PC-3 (cell line): Measurements from ENCODE around the gene UROC1. TPM values are rescaled to one million over a fixed set of nuclear protein-coding genes. Genes with fewer than 3 reads are reported as not detected.

ENCODE experiments used
- ATAC-seq: fragments of 200-7000 bp; cut with Tn5 transposase; 2 replicates; pipeline ENCODE4 v1.9.1; 2020; ENCODE audit warnings: mild to moderate bottlenecking, moderate library complexity
- BruUV-seq: library from RNA; stranded (reverse); fragments of 400-500 nt; replicated peaks from 2 replicates; lab custom pipeline; 2021; lab: Mats Ljungman, UMichigan
- CTCF ChIA-PET: fragments of 300-600 bp; sonication (Branson Sonifier 250); formaldehyde crosslinking; loops from one replicate; lab custom pipeline; 2022; ENCODE audit warnings: antibody characterized with exemption; lab: Charles Lee
- POLR2A ChIA-PET: fragments of 300-600 bp; sonication (Branson Sonifier 250); formaldehyde crosslinking; loops from one replicate; lab custom pipeline; 2022; ENCODE audit warnings: antibody characterized with exemption; ENCODE audit not compliant: unreplicated experiment; lab: Charles Lee
- DNase-seq: peaks from one replicate; pipeline ENCODE4 v3.0.0-alpha.2; 2015
- H2AFZ ChIP-seq: fragments of 300-600 bp; sonication (generic); 2 replicates; pipeline ENCODE4 v1.6.0; 2016; ENCODE audit warnings: antibody characterized with exemption, low read length
- H3F3A ChIP-seq: fragments of 300-600 bp; sonication (generic); one replicate; pipeline ENCODE4 v1.6.0; 2017; ENCODE audit warnings: antibody characterized with exemption, low read length, control low read depth, mild to moderate bottlenecking; ENCODE audit not compliant: unreplicated experiment
- H3K27ac ChIP-seq: fragments of 300-600 bp; sonication (generic); 2 replicates; pipeline ENCODE4 v1.5.1; 2016; ENCODE audit warnings: mild to moderate bottlenecking, low read length
- H3K27me3 ChIP-seq: fragments of 300-600 bp; sonication (generic); 2 replicates; pipeline ENCODE4 v1.6.1; 2016; ENCODE audit warnings: low read length, mixed read lengths
- H3K36me3 ChIP-seq: fragments of 300-600 bp; sonication (generic); 2 replicates; pipeline ENCODE4 v1.6.1; 2016; ENCODE audit warnings: low read depth, mixed run types, low read length, mixed read lengths
- H3K4me1 ChIP-seq: fragments of 300-600 bp; sonication (generic); 2 replicates; pipeline ENCODE4 v1.5.1; 2016; ENCODE audit warnings: low read length; ENCODE audit not compliant: insufficient read depth
- H3K4me2 ChIP-seq: fragments of 300-600 bp; sonication (generic); 2 replicates; pipeline ENCODE4 v1.6.0; 2016; ENCODE audit warnings: low read length
- H3K4me3 ChIP-seq: fragments of 300-600 bp; sonication (generic); 2 replicates; pipeline ENCODE4 v1.5.1; 2016; ENCODE audit warnings: mild to moderate bottlenecking, low read length, mixed read lengths
- H3K79me2 ChIP-seq: fragments of 300-600 bp; sonication (generic); 2 replicates; pipeline ENCODE4 v1.6.1; 2017; ENCODE audit warnings: low read length, mixed read lengths
- H3K9ac ChIP-seq: fragments of 300-600 bp; sonication (generic); 2 replicates; pipeline ENCODE4 v1.6.0; 2016; ENCODE audit warnings: mild to moderate bottlenecking, low read length
- H3K9me2 ChIP-seq: fragments of 300-600 bp; sonication (generic); replicated peaks from 2 replicates; pipeline ENCODE4 v1.6.1; 2016; ENCODE audit warnings: mixed run types, low read length, mixed read lengths
- H3K9me3 ChIP-seq: fragments of 300-600 bp; sonication (generic); 2 replicates; pipeline ENCODE4 v1.6.1; 2016; ENCODE audit warnings: low read length, mixed read lengths
- H4K20me1 ChIP-seq: fragments of 300-600 bp; sonication (generic); 2 replicates; pipeline ENCODE4 v1.6.1; 2016; ENCODE audit warnings: low read length, mixed read lengths
- CTCF ChIP-seq: fragments of 300-600 bp; sonication (generic); conservative IDR thresholded peaks from 2 replicates; pipeline ENCODE4 v1.5.1; 2017; ENCODE audit warnings: antibody characterized with exemption, low read depth, mild to moderate bottlenecking, low read length
- EZH2 ChIP-seq: fragments of 300-600 bp; sonication (generic); IDR thresholded peaks from one replicate; pipeline ENCODE4 v1.6.1; 2017; ENCODE audit warnings: antibody characterized with exemption, mild to moderate bottlenecking, low read length; ENCODE audit not compliant: unreplicated experiment
- EZH2phosphoT487 ChIP-seq: fragments of 300-600 bp; sonication (generic); IDR thresholded peaks from 2 replicates; pipeline ENCODE4 v1.6.1; 2018; ENCODE audit warnings: mild to moderate bottlenecking, antibody characterized with exemption, low read length, borderline replicate concordance
- intact Hi-C: fragments of 100-400 bp; cut with micrococcal nuclease; formaldehyde crosslinking; loops from 2 replicates; pipeline ENCODE4 v1.9.0; 2023
- total RNA-seq: library from RNA; depleted of rRNA; stranded (reverse); fragments of >200 nt; gene quantifications from 2 replicates; pipeline ENCODE4 v1.2.3, GENCODE V29; 2014

The UROC1 gene
- total RNA-seq, 1 experiment from 2014 or later, result not detected

- 0 out of 2 replicates have a peak, but pooled peaks cover 3% of the 10 kb centered on the region for H3K36me3 ChIP-seq
- no peaks in the 10 kb centered on the region for H3K9me3 ChIP-seq
- no peaks in the 10 kb centered on the region for H4K20me1 ChIP-seq
- no peak for DNase-seq
- ChIA-PET POLR2A (no interaction called here), CTCF (no interaction called here)
- ATAC-seq, result no peak
- H3K4me1 ChIP-seq, result no peaks in the 10 kb centered on the region
- H3K27ac ChIP-seq, result no peak overlapping the region
- no peak overlapping the region for H3K4me2 ChIP-seq
- intact Hi-C loops, result no loop called here
- no peak overlapping the region for H2AFZ ChIP-seq
- no peaks in the 10 kb centered on the region for H3K27me3 ChIP-seq
- no peak overlapping the region for H3K9ac ChIP-seq
- no peaks in the 10 kb centered on the region for H3F3A ChIP-seq
- TF ChIP-seq EZH2 (no peak), EZH2phosphoT487 (no peak), CTCF (no peak)
- H3K79me2 ChIP-seq, result no peaks in the 10 kb centered on the region
- H3K4me3 ChIP-seq, result no peak overlapping the region
- no peaks in the 10 kb centered on the region for H3K9me2 ChIP-seq
- no TSS peak for BruUV-seq
Measured at GRCh38 chr3:126449621-126450051, 67.9 kb downstream of the UROC1 start.

GRCh38 chr3:126448893-126449180 is 68.7 kb downstream of the UROC1 start:
- Histone ChIP-seq H4K20me1 (no peaks in the 10 kb centered on the region), H3K27ac (no peak overlapping the region), H2AFZ (no peak overlapping the region), H3F3A (no peaks in the 10 kb centered on the region), H3K79me2 (no peaks in the 10 kb centered on the region), H3K9ac (no peak overlapping the region), H3K4me1 (no peaks in the 10 kb centered on the region), H3K4me2 (no peak overlapping the region), H3K36me3 (no peaks in the 10 kb centered on the region), H3K9me3 (no peaks in the 10 kb centered on the region), H3K9me2 (no peaks in the 10 kb centered on the region), H3K27me3 (no peaks in the 10 kb centered on the region), H3K4me3 (no peak overlapping the region)
- ChIA-PET CTCF (no interaction called here), POLR2A (no interaction called here)
- TF ChIP-seq EZH2 (no peak), CTCF (no peak), EZH2phosphoT487 (no peak)
- no peak for ATAC-seq
- no TSS peak for BruUV-seq
- no peak for DNase-seq
- intact Hi-C loops, result no loop called here

- no peaks in the 10 kb centered on the region for H3K36me3 ChIP-seq
- DNase-seq (no peak), ATAC-seq (no peak)
- H3K9me2 ChIP-seq, result no peaks in the 10 kb centered on the region
- H3K27me3 ChIP-seq, result no peaks in the 10 kb centered on the region
- H2AFZ ChIP-seq, result no peak overlapping the region
- H3K79me2 ChIP-seq, result no peaks in the 10 kb centered on the region
- CTCF ChIA-PET, result no interaction called here
- intact Hi-C loops, result no loop called here
- BruUV-seq, result no TSS peak
- H3K4me3 ChIP-seq, result no peak overlapping the region
- H3K4me1 ChIP-seq, result no peaks in the 10 kb centered on the region
- H3F3A ChIP-seq, result no peaks in the 10 kb centered on the region
- no peak for TF ChIP-seq CTCF
- TF ChIP-seq EZH2phosphoT487, result no peak
- no peak for TF ChIP-seq EZH2
- no peak overlapping the region for H3K9ac ChIP-seq
- no peaks in the 10 kb centered on the region for H4K20me1 ChIP-seq
- H3K9me3 ChIP-seq, result no peaks in the 10 kb centered on the region
- no peak overlapping the region for H3K27ac ChIP-seq
- POLR2A ChIA-PET, result no interaction called here
- no peak overlapping the region for H3K4me2 ChIP-seq
Measured at GRCh38 chr3:126448136-126448892, 69.3 kb downstream of the UROC1 start.
